PFSK-1 (cell line): Measurements from ENCODE around the gene STK24.

Experiments
- POLR2AphosphoS5 ChIP-seq: IDR thresholded peaks from 2 replicates; pipeline ENCODE4 v1.6.1; 2012; ENCODE audit warnings: low read depth, mild to moderate bottlenecking, control low read depth, low read length, moderate library complexity
- SIN3A ChIP-seq: IDR thresholded peaks from 2 replicates; pipeline ENCODE4 v1.6.1; 2012; ENCODE audit warnings: mild to moderate bottlenecking, low read length, moderate library complexity, borderline replicate concordance; ENCODE audit not compliant: insufficient read depth
- TAF1 ChIP-seq: IDR thresholded peaks from 2 replicates; pipeline ENCODE4 v1.6.1; 2012; ENCODE audit warnings: low read length, control low read depth, borderline replicate concordance; ENCODE audit not compliant: insufficient read depth

DNA sequence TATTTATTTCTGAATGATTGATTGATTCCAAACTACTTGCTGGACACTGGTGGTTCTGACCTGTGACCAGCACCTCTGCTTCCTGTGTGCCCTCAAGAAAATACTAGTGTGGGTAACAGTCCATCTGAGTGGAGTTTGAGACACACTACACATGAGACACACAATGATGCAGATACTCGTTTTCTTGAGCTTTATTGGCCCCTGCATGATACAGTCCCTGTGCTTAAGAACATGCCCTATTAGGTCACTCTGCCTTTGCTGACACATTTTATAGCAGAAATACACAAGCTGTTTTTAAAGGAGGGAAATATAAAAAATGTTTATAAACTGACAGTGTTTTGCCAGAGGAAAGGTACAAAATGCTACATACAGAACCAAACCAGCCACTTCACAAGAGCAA is 126.9 kb downstream of the STK24 start:
- no peak for TF ChIP-seq POLR2AphosphoS5
- TF ChIP-seq SIN3A, result no peak
- no peak for TF ChIP-seq TAF1
